Panc1 (cell line): Measurements from ENCODE around the gene TFB1M. TPM values are rescaled to one million over a fixed set of nuclear protein-coding genes. Genes with fewer than 3 reads are reported as not detected.

ENCODE experiments used
- ATAC-seq: fragments of 200-7000 bp; cut with Tn5 transposase; 2 replicates; pipeline ENCODE4 v1.9.1; 2020; ENCODE audit warnings: mild to moderate bottlenecking, moderate library complexity
- BruUV-seq: library from RNA; stranded (reverse); fragments of 400-500 nt; replicated peaks from 2 replicates; lab custom pipeline; 2021; lab: Mats Ljungman, UMichigan
- CTCF ChIA-PET: fragments of 300-600 bp; sonication (Branson Sonifier 250); formaldehyde crosslinking; loops from one replicate; lab custom pipeline; 2022; ENCODE audit warnings: antibody characterized with exemption; lab: Charles Lee
- POLR2A ChIA-PET: fragments of 300-600 bp; sonication (Branson Sonifier 250); formaldehyde crosslinking; loops from one replicate; lab custom pipeline; 2022; ENCODE audit warnings: antibody characterized with exemption; lab: Charles Lee
- DNase-seq: peaks from one replicate; pipeline ENCODE4 v3.0.0-alpha.2; 2010; ENCODE audit warnings: low read depth, low spot score
- H3K27ac ChIP-seq: 2 replicates; pipeline ENCODE4 v1.5.1; 2011; ENCODE audit warnings: mild to moderate bottlenecking, low read length, inconsistent platforms
- H3K27me3 ChIP-seq: fragments of 200-500 bp; sonication (Bioruptor generic); 2 replicates; pipeline ENCODE4 v1.6.0; 2014; ENCODE audit warnings: low read length, inconsistent platforms; ENCODE audit not compliant: control insufficient read depth, insufficient read depth
- H3K36me3 ChIP-seq: fragments of 200-500 bp; sonication (Bioruptor generic); 2 replicates; pipeline ENCODE4 v1.5.1; 2014; ENCODE audit warnings: inconsistent platforms, mild to moderate bottlenecking, low read length, moderate library complexity; ENCODE audit not compliant: control insufficient read depth, insufficient read depth
- H3K4me1 ChIP-seq: 2 replicates; pipeline ENCODE4 v1.5.1; 2011; ENCODE audit warnings: inconsistent platforms, mild to moderate bottlenecking, low read length, moderate library complexity; ENCODE audit not compliant: control insufficient read depth, insufficient read depth
- H3K4me3 ChIP-seq, 2 experiments: 2 replicates each; pipeline ENCODE4 v1.5.1; 2011 to 2012; ENCODE audit warnings: low read depth in 2 of 2, low read length in 2 of 2, mild to moderate bottlenecking in 2 of 2, inconsistent platforms in 1 of 2, moderate library complexity in 1 of 2
- H3K9me3 ChIP-seq: fragments of 200-500 bp; sonication (Bioruptor generic); 2 replicates; pipeline ENCODE4 v1.5.1; 2014; ENCODE audit warnings: low read depth, mild to moderate bottlenecking, inconsistent platforms, low read length, moderate library complexity; ENCODE audit not compliant: control insufficient read depth, insufficient read depth
- CTCF ChIP-seq: fragments of 450-650 bp; IDR thresholded peaks from 2 replicates; pipeline ENCODE4 v1.5.1; 2017; ENCODE audit warnings: mild to moderate bottlenecking
- POLR2AphosphoS5 ChIP-seq: IDR thresholded peaks from 2 replicates; pipeline ENCODE4 v1.6.1; 2012; ENCODE audit warnings: mild to moderate bottlenecking, low read depth, low read length, moderate library complexity
- REST ChIP-seq, 2 experiments: IDR thresholded peaks; 2 replicates each; pipeline ENCODE4 v1.6.1; 2011 to 2012; ENCODE audit warnings: low read depth in 2 of 2, control low read depth in 1 of 2, low read length in 1 of 2, mild to moderate bottlenecking in 1 of 2, moderate library complexity in 1 of 2; ENCODE audit not compliant: insufficient read depth in 1 of 2
- SIN3A ChIP-seq: IDR thresholded peaks from 2 replicates; pipeline ENCODE4 v1.6.1; 2012; ENCODE audit warnings: low read depth, mild to moderate bottlenecking, low read length, moderate library complexity, borderline replicate concordance; ENCODE audit not compliant: insufficient read depth
- TCF7L2 ChIP-seq: IDR thresholded peaks from 2 replicates; pipeline ENCODE4 v1.6.1; 2011; ENCODE audit warnings: mild to moderate bottlenecking, low read depth, low read length, inconsistent platforms
- in situ Hi-C: cut with HindIII; loops from 2 replicates; pipeline ENCODE4 v1.10.0; 2016; ENCODE audit warnings: low sequenced_read_pairs, low pct_unique_long_range_greater_than_20kb
- intact Hi-C: fragments of 100-400 bp; cut with micrococcal nuclease; formaldehyde crosslinking; loops from one replicate; pipeline ENCODE4 v1.10.0; 2022; ENCODE audit not compliant: unreplicated experiment
- total RNA-seq: library from RNA; stranded (reverse); gene quantifications from one replicate; pipeline ENCODE4 v1.2.1, GENCODE V29; 2021; ENCODE audit not compliant: unreplicated experiment

TFB1M gene
- total RNA-seq, 1 experiment from 2014 or later, result 32.0 TPM

GRCh38 chr6:155247618-155248007 is 66.7 kb downstream of the TFB1M start:
- POLR2A ChIA-PET, result no interaction called here
- DNase-seq, result no peak
- H3K36me3 ChIP-seq, result peaks cover 6% of the 10 kb centered on the region
- CTCF ChIA-PET, result interaction anchor here (1.0 to 1.5 kb wide), 6 partner anchors 11 to 572 kb away, joined by 3 to 37 read pairs (median 3); no protein-coding TSS in a partner anchor
- no peaks in the 10 kb centered on the region for H3K27me3 ChIP-seq
- intact Hi-C loops (loop anchor here (1.0 to 5.0 kb wide), 2 partner anchors 70 to 320 kb away; no protein-coding TSS in a partner anchor), in situ Hi-C loops (no loop called here)
- BruUV-seq, result no TSS peak
- peaks cover 3% of the 10 kb centered on the region; the same call in 1 of the 2 replicates for H3K4me1 ChIP-seq
- ATAC-seq, result no peak
- H3K9me3 ChIP-seq, result no peaks in the 10 kb centered on the region
- TF ChIP-seq CTCF (no peak), SIN3A (no peak), TCF7L2 (no peak), POLR2AphosphoS5 (no peak)
- H3K4me3 ChIP-seq, result no peak overlapping the region
- peak overlapping the region; percentile 80 for H3K27ac ChIP-seq

DNA sequence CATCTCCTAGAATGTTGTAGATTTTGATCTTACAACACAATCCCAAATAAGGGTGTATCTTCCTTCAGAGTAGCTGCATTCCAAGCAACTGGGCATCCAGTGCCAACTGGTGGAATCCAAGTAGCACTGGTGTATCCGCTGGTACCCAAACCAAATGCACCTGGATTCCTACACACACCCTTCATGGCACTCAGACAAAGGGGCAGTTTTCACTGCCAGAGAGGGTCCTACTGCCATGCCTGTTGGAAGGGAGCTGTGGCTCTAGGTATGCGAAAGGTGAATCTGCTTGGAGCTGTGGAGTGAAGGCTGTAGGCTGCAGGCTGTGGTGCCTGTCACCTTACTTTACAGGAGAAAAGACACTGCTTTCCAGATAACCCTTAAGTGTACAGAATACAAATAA is 67.5 kb downstream of the TFB1M start:
- H3K27me3 ChIP-seq, result no peaks in the 10 kb centered on the region
- ATAC-seq (no peak), DNase-seq (no peak)
- TF ChIP-seq TCF7L2 (no peak), POLR2AphosphoS5 (no peak), REST (IDR thresholded peaks at IDR 0.05; ENCODE audit: insufficient read depth in 1 of 2, low read depth in 2 of 2, low read length in 1 of 2) (no peak), CTCF (no peak), SIN3A (no peak)
- H3K4me1 ChIP-seq, result peaks cover 3% of the 10 kb centered on the region; the same call in 1 of the 2 replicates
- CTCF ChIA-PET, result interaction anchor here (0.5 to 0.6 kb wide), 2 partner anchors 69 to 72 kb away, joined by 3 to 8 read pairs; no protein-coding TSS in a partner anchor
- intact Hi-C loops, result loop anchor here (5.0 kb wide), 1 partner anchor 320 kb away; no protein-coding TSS in a partner anchor
- BruUV-seq, result no TSS peak
- H3K27ac ChIP-seq, result peak overlapping the region; percentile 80
- H3K36me3 ChIP-seq, result peaks cover 5% of the 10 kb centered on the region
- no peak overlapping the region for H3K4me3 ChIP-seq
- in situ Hi-C loops, result no loop called here
- no peaks in the 10 kb centered on the region for H3K9me3 ChIP-seq
- POLR2A ChIA-PET, result no interaction called here
